Neural progenitor cell (in vitro differentiated cells): ENCODE data around the gene EME2. TPM values are rescaled to one million over a fixed set of nuclear protein-coding genes. Genes with fewer than 3 reads are reported as not detected.

Source experiments
- DNase-seq: peaks from one replicate; pipeline ENCODE4 v3.0.0-alpha.2; 2016; ENCODE audit warnings: low spot score
- H2AFZ ChIP-seq: fragments of 200-600 bp; sonication (generic); replicated peaks from 2 replicates; pipeline ENCODE4 v1.6.1; 2016; ENCODE audit warnings: antibody characterized with exemption
- H3F3A ChIP-seq: fragments of 200-600 bp; sonication (generic); 2 replicates; pipeline ENCODE4 v1.6.1; 2016; ENCODE audit warnings: antibody characterized with exemption, low read depth
- H3K27ac ChIP-seq: fragments of 200-600 bp; sonication (generic); 2 replicates; pipeline ENCODE4 v1.5.1; 2016; ENCODE audit warnings: mild to moderate bottlenecking
- H3K27me3 ChIP-seq: fragments of 200-600 bp; sonication (generic); 2 replicates; pipeline ENCODE4 v1.6.1; 2016; ENCODE audit warnings: mild to moderate bottlenecking, moderate library complexity
- H3K36me3 ChIP-seq: fragments of 200-600 bp; sonication (generic); 2 replicates; pipeline ENCODE4 v1.5.1; 2016
- H3K4me1 ChIP-seq: fragments of 200-600 bp; sonication (generic); 2 replicates; pipeline ENCODE4 v1.6.1; 2016; ENCODE audit warnings: mixed run types
- H3K4me2 ChIP-seq: fragments of 200-600 bp; sonication (generic); 2 replicates; pipeline ENCODE4 v1.6.1; 2016
- H3K4me3 ChIP-seq: fragments of 200-600 bp; sonication (generic); 2 replicates; pipeline ENCODE4 v1.5.1; 2016
- H3K79me2 ChIP-seq: fragments of 200-600 bp; sonication (generic); 2 replicates; pipeline ENCODE4 v1.6.1; 2016; ENCODE audit warnings: low read depth
- H3K9ac ChIP-seq: fragments of 200-600 bp; sonication (generic); 2 replicates; pipeline ENCODE4 v1.6.1; 2016
- H3K9me3 ChIP-seq: fragments of 200-600 bp; sonication (generic); 2 replicates; pipeline ENCODE4 v1.5.1; 2016; ENCODE audit warnings: low read depth
- H4K20me1 ChIP-seq: fragments of 200-600 bp; sonication (generic); 2 replicates; pipeline ENCODE4 v1.6.1; 2016; ENCODE audit warnings: low read depth
- H3K27ac Mint-ChIP-seq: 3 replicates; pipeline ENCODE4 v1.8.0; 2021; ENCODE audit warnings: mixed read lengths
- H3K27me3 Mint-ChIP-seq: 2 replicates; pipeline ENCODE4 v1.8.0; 2022; ENCODE audit warnings: low read depth, mild to moderate bottlenecking, inconsistent platforms, moderate library complexity, mixed read lengths; ENCODE audit not compliant: insufficient read depth
- H3K36me3 Mint-ChIP-seq: 3 replicates; pipeline ENCODE4 v1.8.0; 2021; ENCODE audit warnings: mixed read lengths
- H3K4me1 Mint-ChIP-seq: 3 replicates; pipeline ENCODE4 v1.8.0; 2021; ENCODE audit warnings: mixed read lengths
- H3K4me3 Mint-ChIP-seq: 3 replicates; pipeline ENCODE4 v1.8.0; 2021; ENCODE audit warnings: mild to moderate bottlenecking, moderate library complexity, mixed read lengths
- H3K9me3 Mint-ChIP-seq: 3 replicates; pipeline ENCODE4 v1.8.0; 2020; ENCODE audit warnings: mixed read lengths
- EZH2 ChIP-seq: fragments of 200-600 bp; sonication (generic); IDR thresholded peaks from 2 replicates; pipeline ENCODE4 v1.6.1; 2017; ENCODE audit warnings: antibody characterized with exemption, mild to moderate bottlenecking, moderate library complexity
- EZH2phosphoT487 ChIP-seq: fragments of 200-600 bp; sonication (generic); IDR thresholded peaks from 2 replicates; pipeline ENCODE4 v1.6.1; 2017; ENCODE audit warnings: antibody characterized with exemption
- total RNA-seq: library from RNA; depleted of rRNA; stranded (reverse); fragments of >200 nt; gene quantifications from 2 replicates; pipeline ENCODE4 v1.2.3, GENCODE V29; 2015; ENCODE audit warnings: low replicate concordance
- TF ChIP-seq, protein P1 (sequence below): fragments of 200-600 bp; sonication (generic); IDR thresholded peaks from 2 replicates; pipeline ENCODE4 v1.5.1; 2017; ENCODE audit warnings: antibody characterized with exemption, mild to moderate bottlenecking

Gene EME2
- total RNA-seq, 1 donor from 2014 or later, result 2.3 TPM

GRCh38 chr16:1771188-1771863 lies 1.3 kb upstream of the EME2 start, which contains the start of gene NME3:
Gene NME3 (minus strand): TSS chr16:1771543. CDS start chr16:1771534, 9 bp downstream.
- Histone ChIP-seq H3K36me3 (no peaks in the 10 kb centered on the region), H3K79me2 (peaks cover 25% of the 10 kb centered on the region), H3K4me3 (peak within 1 kb of the TSS; percentile 83), H3K4me2 (peak within 1 kb of the TSS; percentile 95), H3F3A (peaks cover 7% of the 10 kb centered on the region), H3K4me1 (peaks cover 5% of the 10 kb centered on the region), H4K20me1 (peaks cover 38% of the 10 kb centered on the region), H3K27me3 (no peaks in the 10 kb centered on the region), H3K9ac (no peak within 1 kb of the TSS), H3K9me3 (no peaks in the 10 kb centered on the region), H2AFZ (no peak within 1 kb of the TSS), H3K27ac (no peak within 1 kb of the TSS)
- Mint-ChIP-seq H3K9me3 (no peaks in the 10 kb centered on the region), H3K4me1 (peaks cover 10% of the 10 kb centered on the region), H3K36me3 (peaks cover 3% of the 10 kb centered on the region), H3K27me3 (peaks cover 7% of the 10 kb centered on the region), H3K4me3 (peak within 1 kb of the TSS; percentile 97), H3K27ac (no peak within 1 kb of the TSS)
- peak; percentile 80 for DNase-seq
- TF ChIP-seq EZH2phosphoT487 (no peak), EZH2 (no peak)
- TF ChIP-seq, protein P1, sequence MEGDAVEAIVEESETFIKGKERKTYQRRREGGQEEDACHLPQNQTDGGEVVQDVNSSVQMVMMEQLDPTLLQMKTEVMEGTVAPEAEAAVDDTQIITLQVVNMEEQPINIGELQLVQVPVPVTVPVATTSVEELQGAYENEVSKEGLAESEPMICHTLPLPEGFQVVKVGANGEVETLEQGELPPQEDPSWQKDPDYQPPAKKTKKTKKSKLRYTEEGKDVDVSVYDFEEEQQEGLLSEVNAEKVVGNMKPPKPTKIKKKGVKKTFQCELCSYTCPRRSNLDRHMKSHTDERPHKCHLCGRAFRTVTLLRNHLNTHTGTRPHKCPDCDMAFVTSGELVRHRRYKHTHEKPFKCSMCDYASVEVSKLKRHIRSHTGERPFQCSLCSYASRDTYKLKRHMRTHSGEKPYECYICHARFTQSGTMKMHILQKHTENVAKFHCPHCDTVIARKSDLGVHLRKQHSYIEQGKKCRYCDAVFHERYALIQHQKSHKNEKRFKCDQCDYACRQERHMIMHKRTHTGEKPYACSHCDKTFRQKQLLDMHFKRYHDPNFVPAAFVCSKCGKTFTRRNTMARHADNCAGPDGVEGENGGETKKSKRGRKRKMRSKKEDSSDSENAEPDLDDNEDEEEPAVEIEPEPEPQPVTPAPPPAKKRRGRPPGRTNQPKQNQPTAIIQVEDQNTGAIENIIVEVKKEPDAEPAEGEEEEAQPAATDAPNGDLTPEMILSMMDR, result no peak

DNA sequence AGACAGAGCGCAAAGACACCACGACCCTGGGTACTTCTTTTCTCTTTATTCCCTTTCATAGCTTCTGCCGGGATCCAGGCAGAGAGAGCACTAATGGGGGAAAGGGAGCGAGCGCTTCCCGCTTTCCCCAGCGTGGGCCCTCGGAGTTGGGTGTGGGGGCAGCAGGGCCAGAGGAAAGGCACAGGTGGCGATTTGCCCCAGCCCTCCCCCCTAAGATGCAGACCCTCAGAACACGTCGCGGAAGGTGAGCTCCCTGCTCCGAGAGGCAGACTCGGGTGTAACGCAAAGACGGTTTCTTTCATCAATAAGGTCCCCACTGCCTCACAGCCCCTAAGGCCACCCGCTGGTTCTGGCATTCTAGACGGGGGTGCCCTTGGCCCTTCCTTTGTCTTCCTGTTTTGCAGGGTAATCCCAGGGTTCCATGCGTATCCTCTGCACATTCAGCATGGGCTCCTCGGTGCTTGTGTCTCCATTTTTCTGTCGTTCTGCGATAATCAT lies 697 bp upstream of the EME2 start:
- peaks cover 7% of the 10 kb centered on the region for H3F3A ChIP-seq

GRCh38 chr16:1772908-1773702 lies 495 bp downstream of the EME2 start, which contains the start of gene MRPS34:
Gene MRPS34 (minus strand): TSS chr16:1773134. CDS start chr16:1773119, 15 bp downstream.
- Histone ChIP-seq H3K27ac (no peak within 1 kb of the TSS), H3K4me1 (peaks cover 5% of the 10 kb centered on the region)
- TF ChIP-seq EZH2 (no peak), EZH2phosphoT487 (no peak)
- TF ChIP-seq, protein P1, result peak; percentile 85

More for the DNA sequence above, 697 bp upstream of the EME2 start:
- Histone ChIP-seq H4K20me1 (peaks cover 38% of the 10 kb centered on the region), H3K27me3 (no peaks in the 10 kb centered on the region), H3K4me3 (peak overlapping the region; percentile 83), H3K4me1 (peaks cover 5% of the 10 kb centered on the region), H2AFZ (no peak overlapping the region), H3K9me3 (no peaks in the 10 kb centered on the region), H3K79me2 (peaks cover 25% of the 10 kb centered on the region), H3K4me2 (peak overlapping the region; percentile 95), H3K36me3 (no peaks in the 10 kb centered on the region), H3K27ac (no peak overlapping the region), H3K9ac (no peak overlapping the region)
- Mint-ChIP-seq H3K27ac (no peak overlapping the region), H3K27me3 (peaks cover 7% of the 10 kb centered on the region), H3K9me3 (no peaks in the 10 kb centered on the region), H3K4me1 (peaks cover 10% of the 10 kb centered on the region), H3K4me3 (peak overlapping the region; percentile 97), H3K36me3 (peaks cover 3% of the 10 kb centered on the region)
- no peak for TF ChIP-seq EZH2phosphoT487
- TF ChIP-seq, protein P1, result no peak
- DNase-seq, result peak; percentile 35

More at GRCh38 chr16:1772908-1773702, 495 bp downstream of the EME2 start, which contains the start of gene MRPS34:
- Histone ChIP-seq H4K20me1 (peaks cover 38% of the 10 kb centered on the region), H3F3A (peaks cover 7% of the 10 kb centered on the region), H3K4me2 (peak within 1 kb of the TSS; percentile 95), H3K4me3 (peak within 1 kb of the TSS; percentile 83), H3K79me2 (peaks cover 25% of the 10 kb centered on the region), H3K9ac (peak within 1 kb of the TSS; percentile 59), H3K36me3 (no peaks in the 10 kb centered on the region), H3K27me3 (no peaks in the 10 kb centered on the region), H2AFZ (peak within 1 kb of the TSS; percentile 80), H3K9me3 (no peaks in the 10 kb centered on the region)
- Mint-ChIP-seq H3K36me3 (peaks cover 3% of the 10 kb centered on the region), H3K4me3 (peak within 1 kb of the TSS; percentile 97), H3K9me3 (no peaks in the 10 kb centered on the region), H3K27me3 (peaks cover 3% of the 10 kb centered on the region), H3K27ac (no peak within 1 kb of the TSS), H3K4me1 (peaks cover 10% of the 10 kb centered on the region)
- peak; percentile 97 for DNase-seq
